Muscle of leg (tissue), 11 donors: ENCODE measurements around the gene CD36. TPM values are rescaled to one million over a fixed set of nuclear protein-coding genes. Genes with fewer than 3 reads are reported as not detected.
A peak's percentile ranks its signal among the peaks of the same experiment; 100 is the strongest.

ENCODE experiments used
- DNase-seq: peaks from one replicate; pipeline ENCODE4 v3.0.0; 2013
- H3K27ac ChIP-seq: one replicate; pipeline ENCODE4 v1.5.1; 2013; ENCODE audit warnings: mild to moderate bottlenecking, low read length, control low read depth
- H3K27me3 ChIP-seq: one replicate; pipeline ENCODE4 v1.6.1; 2013; ENCODE audit warnings: low read length; ENCODE audit not compliant: control insufficient read depth, insufficient read depth
- H3K36me3 ChIP-seq: one replicate; pipeline ENCODE4 v1.6.1; 2013; ENCODE audit warnings: low read length; ENCODE audit not compliant: control insufficient read depth, insufficient read depth
- H3K4me1 ChIP-seq: one replicate; pipeline ENCODE4 v1.6.1; 2013; ENCODE audit warnings: low read length; ENCODE audit not compliant: control insufficient read depth, insufficient read depth
- H3K4me3 ChIP-seq: one replicate; pipeline ENCODE4 v1.5.1; 2013; ENCODE audit warnings: low read length, control low read depth
- H3K9me3 ChIP-seq: replicated peaks from 2 replicates; pipeline ENCODE4 v1.6.1; 2013; ENCODE audit warnings: low read depth, low read length; ENCODE audit not compliant: control insufficient read depth
- WGBS: methylation state at CpG from one replicate; pipeline ENCODE4 v1.1.5; 2013; ENCODE audit warnings: missing lambda C conversion rate; ENCODE audit not compliant: insufficient coverage; 5-methylcytosine and 5-hydroxymethylcytosine counted together
- polyA plus RNA-seq, 8 donors: library from polyadenylated mRNA; unstranded; fragments of 120-200 nt; gene quantifications; one replicate each; pipeline versions ENCODE4 v1.2.1 to v1.2.3, GENCODE V29; 2013; ENCODE audit warnings: inconsistent platforms in 1 of 8, low replicate concordance in 1 of 8; ENCODE audit not compliant: insufficient read length in 8 of 8, insufficient read depth in 1 of 8
- total RNA-seq: library from RNA; stranded (reverse); fragments of 120-200 nt; gene quantifications from one replicate; pipeline ENCODE4 v1.2.4, GENCODE V29; 2013

The CD36 gene
- total and polyA plus RNA-seq, 9 donors, result 200 to 321 (median 233) TPM

DNA sequence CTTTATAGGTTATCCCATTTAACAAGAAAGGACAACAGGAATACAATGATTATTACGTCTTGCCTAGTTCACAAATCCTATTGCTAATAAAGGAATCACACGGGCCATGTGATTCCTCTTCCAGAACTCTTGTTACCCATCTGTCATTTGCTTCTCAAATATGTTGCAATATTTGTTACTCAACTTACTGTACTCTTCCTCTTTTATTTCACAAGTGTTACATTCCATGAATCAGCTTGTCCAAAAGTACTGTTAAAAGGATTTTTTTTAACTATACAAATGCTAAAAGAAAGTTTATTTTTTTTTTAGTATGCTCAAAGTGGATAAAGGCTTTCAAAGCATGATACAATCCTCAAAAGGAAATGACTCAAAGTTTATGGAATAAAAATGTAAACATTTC is 3.9 kb upstream of the CD36 start:
- DNase-seq, result peak; percentile 72
- WGBS, result no CpG with 5 or more reads among the region's 2 CpGs
- no peak overlapping the region for H3K4me3 ChIP-seq
- H3K4me1 ChIP-seq, result peaks cover 7% of the 10 kb centered on the region
- H3K27me3 ChIP-seq, result no peaks in the 10 kb centered on the region
- H3K9me3 ChIP-seq, result no peaks in the 10 kb centered on the region
- H3K36me3 ChIP-seq, result no peaks in the 10 kb centered on the region
- no peak overlapping the region for H3K27ac ChIP-seq

DNA sequence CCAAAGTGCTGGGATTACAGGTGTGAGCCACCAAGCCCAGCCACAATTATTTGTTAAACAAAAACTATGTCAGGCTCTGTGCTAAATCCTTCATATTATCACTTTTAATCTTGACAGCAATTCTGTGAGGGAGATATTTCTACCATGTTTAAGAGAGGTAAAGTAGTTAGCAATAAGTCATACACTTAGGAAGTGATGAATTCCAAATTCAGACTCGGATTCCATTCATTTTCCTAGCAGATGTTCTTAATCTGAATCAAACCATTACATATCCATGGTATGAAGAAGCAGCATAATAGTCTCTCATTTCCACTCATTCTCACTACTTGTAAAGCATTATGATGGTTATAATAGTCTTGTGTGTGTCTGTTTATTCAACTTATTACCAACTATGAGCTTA is 2.9 kb upstream of the CD36 start:
- H3K27ac ChIP-seq, result peak overlapping the region; percentile 5
- no peaks in the 10 kb centered on the region for H3K9me3 ChIP-seq
- H3K36me3 ChIP-seq, result no peaks in the 10 kb centered on the region
- H3K4me3 ChIP-seq, result no peak overlapping the region
- H3K4me1 ChIP-seq, result peaks cover 6% of the 10 kb centered on the region
- H3K27me3 ChIP-seq, result no peaks in the 10 kb centered on the region
- WGBS, result no CpG with 5 or more reads among the region's 1 CpG
- no peak for DNase-seq

DNA sequence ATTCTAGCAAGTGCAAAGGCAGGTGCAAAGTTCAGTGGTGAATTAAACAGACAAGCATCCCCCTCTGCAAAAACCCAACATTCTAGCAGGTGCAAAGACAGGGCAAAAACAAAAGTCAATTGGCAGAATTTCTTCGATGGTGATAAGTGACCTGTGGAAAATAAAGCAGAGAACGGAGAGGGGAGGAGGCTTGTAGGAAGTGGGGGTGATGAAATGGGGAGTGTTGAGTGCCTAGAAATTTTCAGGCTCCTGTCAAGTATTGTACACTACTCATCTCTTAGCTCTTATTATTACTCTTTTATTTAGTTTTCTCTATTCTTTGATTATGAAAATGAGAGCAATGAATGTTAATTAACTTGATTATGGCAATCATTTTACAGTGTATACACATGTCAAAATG is 2.4 kb upstream of the CD36 start:
- H3K4me1 ChIP-seq, result peaks cover 4% of the 10 kb centered on the region
- WGBS, result no CpG with 5 or more reads among the region's 2 CpGs

DNA sequence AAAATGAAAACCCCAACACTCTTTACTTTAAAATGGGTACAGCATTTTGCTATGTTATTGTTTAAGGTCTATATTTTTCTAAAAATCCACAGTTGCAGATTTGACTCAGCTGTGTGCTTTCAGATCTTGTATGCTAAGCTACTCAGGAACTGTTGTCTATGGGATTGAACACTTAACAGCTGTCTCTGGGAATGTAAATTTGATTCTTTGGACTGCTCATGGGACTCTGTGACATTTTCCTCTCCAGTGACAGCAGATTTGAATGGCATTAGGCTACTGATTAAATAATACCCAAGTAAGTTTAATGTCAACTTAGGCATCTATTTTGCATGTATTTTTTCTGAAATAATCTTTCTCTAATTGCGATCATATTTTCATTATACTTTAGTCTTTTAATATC is 1.7 kb upstream of the CD36 start:
- Histone ChIP-seq H3K27me3 (no peaks in the 10 kb centered on the region), H3K4me1 (peaks cover 4% of the 10 kb centered on the region), H3K36me3 (no peaks in the 10 kb centered on the region), H3K4me3 (peak overlapping the region; percentile 18), H3K27ac (peak overlapping the region; percentile 75), H3K9me3 (no peaks in the 10 kb centered on the region)
- no CpG with 5 or more reads among the region's 1 CpG for WGBS
- DNase-seq, result peak; percentile 64

More for the DNA sequence above, 2.4 kb upstream of the CD36 start:
- Histone ChIP-seq H3K27me3 (no peaks in the 10 kb centered on the region), H3K27ac (peak overlapping the region; percentile 5), H3K9me3 (no peaks in the 10 kb centered on the region), H3K4me3 (no peak overlapping the region), H3K36me3 (no peaks in the 10 kb centered on the region)
- DNase-seq, result no peak

DNA sequence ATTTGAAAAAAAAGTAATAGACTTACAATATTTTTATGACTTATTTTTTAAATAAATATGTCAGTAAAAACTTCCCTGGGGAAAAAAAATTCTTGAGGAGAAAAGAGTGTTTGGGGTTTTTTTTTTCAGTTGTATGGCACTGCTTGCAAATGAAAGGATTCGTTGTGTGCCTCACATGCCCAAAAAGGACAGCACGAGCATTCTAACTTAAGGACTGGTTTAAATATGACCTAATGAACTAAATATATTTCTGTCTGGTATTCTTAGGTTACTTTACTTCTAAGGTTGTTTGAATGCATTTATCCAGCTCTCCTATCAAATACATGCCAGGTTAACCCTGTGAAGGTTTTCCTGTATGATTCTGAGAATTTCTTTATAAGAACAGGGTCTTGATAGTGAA is 988 bp upstream of the CD36 start:
- no CpG with 5 or more reads among the region's 2 CpGs for WGBS

DNA sequence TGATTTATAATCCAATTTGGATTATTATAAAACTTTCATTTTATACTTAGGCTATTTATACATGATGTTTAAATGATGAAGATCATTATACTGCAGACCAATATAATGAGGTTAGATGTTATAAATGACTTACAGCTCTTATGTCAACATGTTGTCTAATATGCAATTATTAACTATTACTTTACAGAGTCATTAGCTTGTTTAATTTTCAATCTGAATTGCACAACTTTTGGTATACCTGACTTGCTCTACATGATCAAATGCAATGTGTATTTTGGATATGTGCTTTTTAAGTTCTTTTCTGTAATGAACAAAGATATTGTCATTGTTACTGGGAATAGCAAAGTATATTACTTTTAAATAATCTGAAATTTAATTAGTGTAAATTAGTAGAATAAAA is 569 bp downstream of the CD36 start:
- Histone ChIP-seq H3K27me3 (no peaks in the 10 kb centered on the region), H3K4me3 (peak overlapping the region; percentile 37), H3K36me3 (no peaks in the 10 kb centered on the region), H3K4me1 (peaks cover 4% of the 10 kb centered on the region), H3K27ac (no peak overlapping the region), H3K9me3 (no peaks in the 10 kb centered on the region)
- DNase-seq, result no peak

More for the DNA sequence above, 988 bp upstream of the CD36 start:
- no peaks in the 10 kb centered on the region for H3K36me3 ChIP-seq
- H3K9me3 ChIP-seq, result no peaks in the 10 kb centered on the region
- peak; percentile 58 for DNase-seq
- peaks cover 4% of the 10 kb centered on the region for H3K4me1 ChIP-seq
- H3K4me3 ChIP-seq, result peak overlapping the region; percentile 37
- no peaks in the 10 kb centered on the region for H3K27me3 ChIP-seq
- peak overlapping the region; percentile 75 for H3K27ac ChIP-seq

DNA sequence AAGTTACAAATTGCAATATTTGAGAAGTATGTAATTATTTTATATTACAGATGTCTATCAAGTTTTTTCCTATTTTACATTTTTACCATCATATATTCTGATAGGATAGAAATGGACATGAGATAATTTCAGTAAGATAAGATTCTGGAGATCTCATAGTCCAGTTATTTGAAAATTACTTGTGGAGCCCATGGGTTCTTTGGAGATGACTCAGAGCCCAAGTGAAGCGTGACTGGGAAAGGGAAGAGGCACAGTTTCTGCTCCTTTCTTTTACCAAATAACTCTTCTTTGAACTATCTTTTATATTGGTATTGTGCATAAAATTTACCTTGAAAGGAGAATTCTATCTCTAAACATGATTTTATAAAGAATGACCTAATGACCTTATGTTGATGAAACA is 2.4 kb downstream of the CD36 start:
- peak; percentile 33 for DNase-seq
- Histone ChIP-seq H3K9me3 (no peaks in the 10 kb centered on the region), H3K4me1 (peaks cover 2% of the 10 kb centered on the region), H3K4me3 (peak overlapping the region; percentile 37), H3K27me3 (no peaks in the 10 kb centered on the region), H3K27ac (peak overlapping the region; percentile 52), H3K36me3 (no peaks in the 10 kb centered on the region)
- no CpG with 5 or more reads among the region's 1 CpG for WGBS

DNA sequence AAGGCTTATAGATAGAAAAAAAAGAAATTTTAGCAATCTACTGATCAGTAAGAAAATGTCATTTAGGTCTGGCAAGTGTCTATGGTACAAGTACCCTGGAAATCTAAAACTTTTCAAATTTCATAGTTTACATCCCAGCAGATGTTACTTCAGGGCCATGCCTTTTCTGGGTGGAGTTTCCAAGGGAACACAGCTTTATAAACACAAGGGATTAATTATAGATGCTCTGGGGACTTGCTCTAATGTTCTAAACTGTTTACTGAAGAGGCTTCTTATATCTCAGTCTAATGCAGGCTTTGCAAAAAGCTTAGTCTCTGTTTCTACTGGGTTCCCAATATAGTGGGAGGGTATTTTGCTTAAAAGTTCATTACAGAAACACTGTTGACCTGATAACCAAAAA is 3.1 kb downstream of the CD36 start:
- Histone ChIP-seq H3K27ac (peak overlapping the region; percentile 52), H3K27me3 (no peaks in the 10 kb centered on the region), H3K4me3 (peak overlapping the region; percentile 37), H3K36me3 (no peaks in the 10 kb centered on the region), H3K4me1 (no peaks in the 10 kb centered on the region), H3K9me3 (no peaks in the 10 kb centered on the region)
- peak; percentile 46 for DNase-seq

DNA sequence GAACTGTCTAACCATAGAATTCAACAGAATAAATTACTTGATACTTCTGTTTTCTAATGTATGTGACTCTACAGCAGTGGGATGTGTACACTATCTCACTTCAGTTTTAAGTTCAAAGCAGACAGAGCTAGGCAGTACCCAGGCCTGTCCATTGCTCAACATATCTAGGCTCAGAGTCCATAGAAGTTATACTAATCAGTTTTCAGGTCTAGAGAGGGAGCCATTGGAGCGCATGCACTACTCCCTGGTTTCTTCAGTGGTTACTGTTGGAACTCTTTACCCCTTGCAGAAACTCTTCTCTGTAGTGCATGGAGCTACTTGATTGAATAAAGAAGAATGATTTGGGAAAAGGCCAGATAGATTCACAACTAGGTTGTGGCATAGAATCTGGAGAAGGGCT is 4.4 kb downstream of the CD36 start:
- H3K27ac ChIP-seq, result no peak overlapping the region
- WGBS, result 100% methylated on average over 1 of the region's 1 CpG
- H3K36me3 ChIP-seq, result no peaks in the 10 kb centered on the region
- no peaks in the 10 kb centered on the region for H3K27me3 ChIP-seq
- no peak overlapping the region for H3K4me3 ChIP-seq
- peak; percentile 16 for DNase-seq
- no peaks in the 10 kb centered on the region for H3K9me3 ChIP-seq
- H3K4me1 ChIP-seq, result no peaks in the 10 kb centered on the region

DNA sequence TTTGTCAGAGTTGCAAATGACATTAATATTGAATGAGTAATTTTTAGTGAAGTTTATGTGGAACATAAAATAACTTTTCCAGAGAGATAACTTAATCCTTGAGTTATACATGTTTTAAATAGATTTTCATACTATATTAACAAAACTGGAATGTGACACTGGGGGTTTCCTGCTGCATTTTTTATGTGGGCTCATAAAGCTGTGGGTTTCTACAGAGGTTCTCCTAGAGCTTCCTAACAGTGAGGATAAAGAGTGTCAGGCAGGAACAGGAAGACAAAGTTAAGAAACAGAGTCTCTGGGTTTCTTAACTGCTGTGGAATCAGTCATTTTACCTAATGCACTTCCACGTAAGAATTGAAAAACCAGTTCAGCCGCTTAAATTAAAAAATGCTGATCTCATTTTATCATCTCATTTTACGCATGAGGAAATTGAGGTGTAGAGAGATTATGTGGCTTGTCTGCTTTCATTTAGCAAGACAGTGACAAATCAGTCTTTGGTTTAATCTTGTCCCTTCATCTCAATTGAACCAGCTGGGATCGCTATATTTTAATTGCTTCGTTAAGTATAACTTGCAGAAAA is 5.0 kb downstream of the CD36 start:
- H3K4me1 ChIP-seq, result no peaks in the 10 kb centered on the region
- no peak overlapping the region for H3K27ac ChIP-seq
- DNase-seq, result no peak
- no peaks in the 10 kb centered on the region for H3K36me3 ChIP-seq
- WGBS, result no CpG with 5 or more reads among the region's 5 CpGs
- no peaks in the 10 kb centered on the region for H3K27me3 ChIP-seq
- no peaks in the 10 kb centered on the region for H3K9me3 ChIP-seq
- no peak overlapping the region for H3K4me3 ChIP-seq

DNA sequence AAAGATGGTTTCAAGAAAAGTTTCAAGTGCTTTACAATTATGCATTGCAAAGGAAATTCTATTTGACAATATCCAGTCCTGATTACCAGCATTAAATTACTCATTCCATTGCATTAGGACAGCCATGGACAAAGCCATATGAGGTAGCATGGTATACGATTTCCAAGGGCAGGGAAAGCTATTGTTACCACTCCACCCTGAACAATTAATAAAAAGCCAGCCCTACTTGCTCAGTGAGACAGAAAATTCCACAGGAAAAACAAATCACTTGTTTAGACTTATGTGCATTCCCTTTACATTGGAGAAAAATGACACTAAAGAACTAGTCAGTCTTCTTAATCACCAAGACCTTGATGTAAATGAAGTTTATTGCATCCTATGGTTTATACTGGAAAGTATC is 5.6 kb downstream of the CD36 start:
- H3K9me3 ChIP-seq, result no peaks in the 10 kb centered on the region
- no peaks in the 10 kb centered on the region for H3K27me3 ChIP-seq
- no peaks in the 10 kb centered on the region for H3K4me1 ChIP-seq
- H3K4me3 ChIP-seq, result no peak overlapping the region
- DNase-seq, result no peak
- no peak overlapping the region for H3K27ac ChIP-seq
- no CpG with 5 or more reads among the region's 1 CpG for WGBS
- no peaks in the 10 kb centered on the region for H3K36me3 ChIP-seq
